HUES64 (cell line): ENCODE results near the gene TMEM184A.
"Not testable (repeated sequence)": the region's sequence is repeated elsewhere in the genome, so short reads cannot be mapped to it uniquely, and the experiment has no call there.

Experiments
- H3K27ac ChIP-seq: 2 replicates; pipeline ENCODE4 v1.7.0; 2013; ENCODE audit warnings: low read depth, low read length, inconsistent platforms
- H3K27me3 ChIP-seq: 2 replicates; pipeline ENCODE4 v1.6.1; 2013; ENCODE audit warnings: mild to moderate bottlenecking, low read length; ENCODE audit not compliant: insufficient read depth
- H3K36me3 ChIP-seq: 2 replicates; pipeline ENCODE4 v1.6.1; 2013; ENCODE audit warnings: mild to moderate bottlenecking, low read length; ENCODE audit not compliant: insufficient read depth
- H3K4me1 ChIP-seq: 2 replicates; pipeline ENCODE4 v1.6.1; 2013; ENCODE audit warnings: mild to moderate bottlenecking, low read length, moderate library complexity; ENCODE audit not compliant: insufficient read depth
- H3K4me3 ChIP-seq: 2 replicates; pipeline ENCODE4 v1.5.1; 2013; ENCODE audit warnings: mild to moderate bottlenecking, low read length, moderate library complexity
- H3K9ac ChIP-seq: 2 replicates; pipeline ENCODE4 v1.6.1; 2013; ENCODE audit warnings: mild to moderate bottlenecking, low read depth, low read length
- H3K9me3 ChIP-seq: 2 replicates; pipeline ENCODE4 v1.6.1; 2013; ENCODE audit warnings: low read depth, low read length; ENCODE audit not compliant: insufficient read depth
- WGBS: fragments of 150-250, 120-280 bp; methylation state at CpG from one replicate; pipeline ENCODE4 v1.1.7; 2013; ENCODE audit warnings: missing lambda C conversion rate; 5-methylcytosine and 5-hydroxymethylcytosine counted together

Gene TMEM184A

DNA sequence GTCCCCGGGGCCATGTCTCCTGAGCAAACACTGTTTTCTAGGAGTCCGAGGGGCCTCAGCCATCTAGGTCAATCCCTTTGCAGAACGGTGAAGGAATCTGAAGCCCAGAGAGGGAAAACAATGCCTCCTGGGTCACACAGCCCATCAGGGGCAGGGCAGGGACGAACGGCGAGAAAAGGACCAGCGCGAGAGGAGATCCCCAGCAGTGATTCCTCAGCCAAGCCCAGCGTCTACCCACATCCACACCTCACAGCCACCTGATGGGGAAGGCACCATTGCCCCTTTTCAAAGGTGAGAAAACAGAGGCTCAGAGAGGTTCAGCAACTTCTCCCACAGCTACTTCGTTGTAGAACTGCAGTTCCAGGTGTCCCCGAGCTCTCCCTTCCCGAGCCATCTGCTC is 31.7 kb upstream of the TMEM184A start:
- no peak overlapping the region for H3K27ac ChIP-seq
- no peaks in the 10 kb centered on the region for H3K36me3 ChIP-seq
- no peaks in the 10 kb centered on the region for H3K4me1 ChIP-seq
- H3K9me3 ChIP-seq: peaks cover 7% of the 10 kb centered on the region; the same call in 1 of the 2 replicates
- H3K27me3 ChIP-seq: no peaks in the 10 kb centered on the region
- H3K9ac ChIP-seq: no peak overlapping the region
- no peak overlapping the region for H3K4me3 ChIP-seq
- WGBS: 90% methylated on average over 12 of the region's 12 CpGs

DNA sequence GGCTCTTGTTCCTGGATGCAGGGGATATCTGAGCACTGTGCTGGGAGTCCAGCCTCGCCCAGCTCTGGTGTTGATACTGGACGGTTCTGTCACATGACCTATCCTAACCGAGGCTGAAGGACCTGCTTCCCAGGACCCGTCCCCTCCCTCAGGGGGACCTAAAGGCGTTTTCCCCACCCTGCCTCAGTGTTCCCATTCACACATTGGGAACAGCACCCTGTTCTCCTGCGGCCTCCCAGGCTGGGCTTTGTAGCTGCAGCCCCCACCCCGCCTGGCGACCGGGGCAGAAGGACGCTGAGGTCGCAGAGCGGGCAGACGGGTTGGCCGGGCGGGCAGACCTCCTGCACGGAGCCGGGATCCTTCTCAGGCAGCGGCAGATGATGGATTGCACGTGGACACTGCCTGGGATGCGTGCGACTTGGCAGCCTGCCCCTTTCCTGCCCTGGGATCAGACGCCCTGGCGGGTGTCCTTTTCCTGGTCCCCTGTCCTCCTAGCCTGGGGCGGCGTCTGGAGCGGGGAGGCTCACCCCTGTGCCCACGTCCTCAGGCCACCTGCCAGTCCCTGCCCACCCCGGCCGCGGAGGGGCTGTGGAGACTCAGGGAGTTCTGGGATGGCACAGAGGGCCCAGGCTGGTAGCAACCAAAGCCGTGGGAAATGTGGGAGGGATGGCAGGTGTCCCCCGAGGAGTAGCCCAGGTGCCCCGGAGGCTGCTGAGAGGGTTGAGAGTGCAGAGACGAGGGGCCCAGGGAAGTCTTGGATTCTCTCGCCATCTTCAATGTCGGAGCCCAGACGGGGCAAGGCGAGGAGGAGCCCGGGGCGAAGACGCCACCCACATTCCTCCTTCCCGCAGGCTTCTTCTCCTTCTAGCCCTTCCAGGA is 31.1 kb upstream of the TMEM184A start:
- no peaks in the 10 kb centered on the region for H3K4me1 ChIP-seq
- WGBS: 93% methylated on average over 42 of the region's 42 CpGs
- no peaks in the 10 kb centered on the region for H3K27me3 ChIP-seq
- H3K27ac ChIP-seq: no peak overlapping the region
- no peak overlapping the region for H3K9ac ChIP-seq
- H3K36me3 ChIP-seq: no peaks in the 10 kb centered on the region
- no peak overlapping the region for H3K4me3 ChIP-seq
- H3K9me3 ChIP-seq: peaks cover 7% of the 10 kb centered on the region; the same call in 1 of the 2 replicates

DNA sequence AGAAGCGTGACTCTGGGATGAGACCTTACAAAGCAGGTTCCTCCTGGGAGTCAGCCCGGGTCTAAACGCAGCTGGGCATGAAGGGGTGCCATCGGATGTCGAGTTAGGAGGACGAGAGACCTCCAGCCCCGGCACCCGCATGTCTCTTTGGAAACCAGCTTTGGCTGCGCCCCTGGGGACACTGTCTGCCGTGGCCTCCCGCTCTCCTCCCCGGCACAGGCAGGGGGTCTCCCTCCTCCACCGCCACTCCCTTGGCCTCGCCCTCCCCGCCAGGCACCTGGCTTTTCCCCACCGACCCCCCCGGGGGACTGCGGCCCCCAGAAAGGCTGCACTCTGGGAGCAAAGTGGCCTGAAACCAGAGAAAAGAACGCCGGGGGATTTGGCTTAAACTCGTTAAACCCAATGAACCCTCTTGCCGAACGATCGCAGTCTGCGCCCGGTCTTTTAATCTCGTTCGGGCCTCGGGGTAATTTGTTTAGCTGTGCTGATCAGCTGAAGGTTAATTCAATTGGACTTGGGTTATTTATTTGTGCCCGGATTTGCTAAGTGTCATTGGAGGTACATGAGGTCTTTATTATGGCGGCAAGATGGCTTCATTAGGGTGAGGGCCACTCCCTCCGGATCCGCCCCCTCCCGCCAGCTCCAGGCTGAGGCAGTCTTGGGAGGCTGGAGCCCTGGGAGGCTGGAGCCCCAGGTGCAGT is 30.3 kb upstream of the TMEM184A start:
- Histone ChIP-seq H3K4me3 (no peak overlapping the region), H3K27ac (no peak overlapping the region), H3K27me3 (no peaks in the 10 kb centered on the region), H3K9me3 (peaks cover 7% of the 10 kb centered on the region; the same call in 1 of the 2 replicates), H3K9ac (no peak overlapping the region), H3K36me3 (no peaks in the 10 kb centered on the region), H3K4me1 (no peaks in the 10 kb centered on the region)
- 92% methylated on average over 34 of the region's 34 CpGs for WGBS

DNA sequence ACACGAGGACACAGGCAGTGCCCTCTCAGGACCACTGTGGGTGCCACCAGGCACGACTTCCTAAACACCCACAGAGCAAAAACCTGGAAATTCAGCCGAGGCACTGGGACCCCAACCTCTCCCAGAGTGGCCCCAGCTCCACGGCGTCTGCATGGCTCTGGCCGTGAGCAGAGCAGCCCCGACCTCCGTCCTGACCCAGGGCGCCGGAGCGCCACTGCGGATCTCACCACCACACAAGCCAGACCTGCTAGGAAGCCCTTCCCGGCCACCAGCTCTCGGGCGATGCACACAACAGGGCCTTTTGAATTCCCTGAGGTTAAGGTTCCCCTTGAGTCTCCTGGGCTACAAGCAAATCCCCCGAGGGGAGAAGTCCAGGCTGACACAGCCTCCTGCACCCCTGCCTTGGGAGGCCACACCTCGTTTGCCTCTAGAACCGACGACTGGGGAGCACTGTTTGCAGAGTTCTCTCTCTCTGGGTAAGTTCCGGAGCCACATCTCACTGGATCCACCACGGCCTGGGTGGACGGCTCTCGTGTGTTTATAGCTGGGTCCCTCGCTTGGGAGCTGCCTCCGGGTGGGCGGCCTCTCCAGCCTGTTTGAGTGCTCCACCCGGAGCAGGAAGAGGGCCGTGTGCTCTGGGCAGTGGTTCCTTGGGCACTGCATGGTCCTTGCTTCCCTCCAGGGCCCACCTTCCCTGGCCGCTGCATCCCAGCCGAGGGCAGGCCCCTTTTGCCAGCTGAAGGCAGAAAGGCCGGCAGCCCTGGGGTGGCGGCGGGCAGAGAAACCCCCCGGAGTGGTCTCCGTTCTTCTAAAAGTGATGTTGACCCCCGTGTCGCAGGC is 29.4 kb upstream of the TMEM184A start:
- Histone ChIP-seq H3K4me3 (no peak overlapping the region), H3K9ac (no peak overlapping the region), H3K27me3 (no peaks in the 10 kb centered on the region), H3K36me3 (no peaks in the 10 kb centered on the region), H3K4me1 (no peaks in the 10 kb centered on the region), H3K9me3 (peaks cover 7% of the 10 kb centered on the region; the same call in 1 of the 2 replicates), H3K27ac (no peak overlapping the region)
- 92% methylated on average over 37 of the region's 37 CpGs for WGBS

DNA sequence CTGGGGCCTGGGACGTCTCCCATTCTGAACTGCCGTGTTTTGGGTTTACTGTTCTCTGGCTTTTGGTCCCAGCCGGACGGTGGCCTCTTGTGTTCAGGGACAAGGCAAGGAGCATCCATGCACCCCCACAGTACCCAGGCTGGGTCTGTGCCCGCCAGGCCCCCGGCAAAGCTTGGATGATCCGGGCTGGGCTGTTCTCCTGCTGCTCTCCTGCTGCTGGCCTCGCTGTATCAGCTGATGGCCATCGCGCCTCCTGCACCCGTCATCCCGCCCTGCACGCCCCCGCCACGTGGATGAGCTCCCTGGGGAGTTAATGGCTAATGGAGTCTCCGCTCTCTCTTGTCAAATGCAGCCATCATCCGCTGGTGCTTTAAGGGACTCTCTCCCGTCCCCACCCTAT is 28.7 kb upstream of the TMEM184A start:
- Histone ChIP-seq H3K36me3 (no peaks in the 10 kb centered on the region), H3K9ac (no peak overlapping the region)
- 94% methylated on average over 18 of the region's 18 CpGs for WGBS

DNA sequence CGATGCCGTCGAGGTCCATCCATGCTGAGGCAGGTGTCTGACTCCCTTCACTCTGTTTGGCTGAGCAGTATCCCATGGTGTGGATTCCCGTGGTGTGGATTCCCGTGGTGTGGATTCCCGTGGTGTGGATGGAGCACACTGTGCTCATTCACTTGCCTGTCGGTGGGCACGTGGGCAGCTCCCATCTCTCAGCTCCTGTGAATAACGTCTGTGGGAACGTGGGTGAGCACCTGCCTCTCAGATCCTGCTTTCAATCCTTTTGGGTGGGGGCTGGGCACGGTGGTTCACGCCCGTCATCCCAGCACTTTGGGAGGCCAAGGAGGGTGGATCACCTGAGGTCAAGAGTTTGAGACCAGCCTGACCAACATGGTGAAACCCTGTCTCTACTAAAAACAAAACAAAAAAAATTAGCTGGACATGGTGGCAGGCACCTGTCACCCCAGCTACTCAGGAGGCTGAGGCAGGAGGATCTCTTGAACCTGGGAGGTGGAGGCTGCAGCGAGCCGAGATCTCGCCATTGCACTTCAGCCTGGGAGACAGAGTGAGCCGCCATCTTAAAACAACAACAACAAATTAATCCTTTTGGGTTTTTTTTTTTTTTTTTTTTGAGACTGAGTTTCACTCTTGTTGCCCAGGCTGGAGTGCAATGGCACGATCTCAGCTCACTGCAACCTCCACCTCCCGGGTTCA is 27.4 kb upstream of the TMEM184A start:
- H3K27ac ChIP-seq, H3K9me3 ChIP-seq, H3K4me1 ChIP-seq, H3K27me3 ChIP-seq, H3K4me3 ChIP-seq, H3K36me3 ChIP-seq, H3K9ac ChIP-seq: not testable (repeated sequence)
- 96% methylated on average over 18 of the region's 19 CpGs for WGBS

More for the DNA sequence above, 28.7 kb upstream of the TMEM184A start:
- H3K4me1 ChIP-seq: peaks cover 4% of the 10 kb centered on the region; the same call in 1 of the 2 replicates
- H3K4me3 ChIP-seq: no peak overlapping the region
- peaks cover 7% of the 10 kb centered on the region; the same call in 1 of the 2 replicates for H3K9me3 ChIP-seq
- no peaks in the 10 kb centered on the region for H3K27me3 ChIP-seq
- H3K27ac ChIP-seq: no peak overlapping the region

DNA sequence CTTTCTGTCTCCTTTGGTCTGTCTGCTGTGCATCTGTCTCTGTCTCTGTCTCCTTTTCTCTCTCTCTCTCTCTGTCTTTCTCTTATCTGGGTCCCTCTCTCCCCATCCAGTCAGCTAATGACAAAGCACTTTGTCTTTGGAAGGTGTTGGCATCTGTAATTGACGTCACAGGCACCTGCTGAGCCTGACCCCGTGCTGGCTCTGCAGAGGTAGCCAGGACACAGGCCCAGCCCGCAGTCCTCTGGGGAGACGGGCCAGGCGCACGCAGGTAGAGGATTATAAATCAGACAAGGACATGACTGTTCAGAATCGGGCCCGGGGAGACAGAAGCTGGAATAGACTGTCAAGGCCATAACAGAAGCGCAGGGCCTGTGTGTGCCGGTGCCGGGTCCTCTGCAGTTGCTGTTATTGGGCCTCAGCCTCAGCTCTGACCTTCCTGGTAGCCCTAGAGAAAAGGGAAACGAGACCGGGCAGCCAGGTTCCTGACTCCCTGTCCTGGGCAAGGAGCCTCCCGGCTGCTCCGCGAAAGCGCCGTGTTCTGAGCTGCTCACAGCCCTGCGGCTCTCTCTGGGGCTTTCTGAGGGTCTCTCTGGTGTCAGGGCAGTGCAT is 24.5 kb upstream of the TMEM184A start:
- WGBS: 81% methylated on average over 19 of the region's 19 CpGs

GRCh38 chr7:1579481-1580421 is 23.7 kb upstream of the TMEM184A start:
- H3K36me3 ChIP-seq: no peaks in the 10 kb centered on the region
- WGBS: 23% methylated on average over 13 of the region's 14 CpGs

More for the DNA sequence above, 24.5 kb upstream of the TMEM184A start:
- no peaks in the 10 kb centered on the region for H3K36me3 ChIP-seq
- H3K27me3 ChIP-seq: no peaks in the 10 kb centered on the region
- H3K27ac ChIP-seq: no peak overlapping the region; the same call in 1 of the 2 replicates
- no peak overlapping the region for H3K9ac ChIP-seq
- no peak overlapping the region for H3K4me3 ChIP-seq
- peaks cover 10% of the 10 kb centered on the region for H3K4me1 ChIP-seq
- H3K9me3 ChIP-seq: no peaks in the 10 kb centered on the region

DNA sequence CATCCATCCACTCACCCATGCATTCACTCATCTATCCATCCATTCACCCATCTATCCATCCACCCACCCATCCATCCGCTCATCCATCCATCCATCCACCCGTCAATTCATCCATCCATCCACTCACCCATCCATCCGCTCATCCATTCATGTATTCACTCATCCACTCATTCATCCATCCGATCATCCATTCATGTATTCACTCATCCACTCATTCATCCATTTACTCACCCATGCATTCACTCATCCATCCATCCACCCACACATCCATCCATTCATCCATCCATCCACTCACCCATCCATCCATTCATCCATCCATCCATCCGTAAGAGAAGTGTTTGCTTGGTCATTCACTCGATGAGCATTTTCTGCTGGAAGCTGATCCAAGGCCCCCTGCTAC is 22.5 kb upstream of the TMEM184A start:
- no peaks in the 10 kb centered on the region for H3K9me3 ChIP-seq
- no peak overlapping the region for H3K27ac ChIP-seq
- WGBS: 94% methylated on average over 6 of the region's 6 CpGs
- H3K27me3 ChIP-seq: no peaks in the 10 kb centered on the region
- H3K9ac ChIP-seq: no peak overlapping the region
- H3K36me3 ChIP-seq: no peaks in the 10 kb centered on the region
- peaks cover 10% of the 10 kb centered on the region for H3K4me1 ChIP-seq
- H3K4me3 ChIP-seq: no peak overlapping the region

More at GRCh38 chr7:1579481-1580421, 23.7 kb upstream of the TMEM184A start:
- H3K9ac ChIP-seq: no peak overlapping the region
- no peak overlapping the region for H3K4me3 ChIP-seq
- no peaks in the 10 kb centered on the region for H3K9me3 ChIP-seq
- peaks cover 10% of the 10 kb centered on the region for H3K4me1 ChIP-seq
- no peaks in the 10 kb centered on the region for H3K27me3 ChIP-seq
- H3K27ac ChIP-seq: no peak overlapping the region
